Duodenal mucosa (tissue), 2 donors: Measurements from ENCODE around the gene ACP6.

Source experiments
- H3K27ac ChIP-seq: one replicate; pipeline ENCODE4 v1.7.0; 2013; ENCODE audit warnings: low read depth, low read length
- H3K27me3 ChIP-seq, 2 donors: one replicate each; pipeline ENCODE4 v1.7.0; 2013; ENCODE audit warnings: low read length in 2 of 2, control low read depth in 1 of 2; ENCODE audit not compliant: insufficient read depth in 2 of 2, control insufficient read depth in 1 of 2
- H3K36me3 ChIP-seq, 2 donors: one replicate each; pipeline ENCODE4 v1.7.0; 2013; ENCODE audit warnings: low read length in 2 of 2, control low read depth in 1 of 2; ENCODE audit not compliant: insufficient read depth in 2 of 2, control insufficient read depth in 1 of 2
- H3K4me1 ChIP-seq, 2 donors: one replicate each; pipeline ENCODE4 v1.7.0; 2013; ENCODE audit warnings: low read length in 2 of 2, control low read depth in 1 of 2; ENCODE audit not compliant: insufficient read depth in 2 of 2, control insufficient read depth in 1 of 2
- H3K4me3 ChIP-seq, 2 donors: one replicate each; pipeline ENCODE4 v1.7.0; 2013; ENCODE audit warnings: low read length in 2 of 2, low read depth in 1 of 2
- H3K9ac ChIP-seq, 2 donors: one replicate each; pipeline ENCODE4 v1.7.0; 2013; ENCODE audit warnings: low read length in 2 of 2, low read depth in 1 of 2
- H3K9me3 ChIP-seq, 2 donors: one replicate each; pipeline ENCODE4 v1.7.0; 2013; ENCODE audit warnings: low read length in 2 of 2, control low read depth in 1 of 2; ENCODE audit not compliant: control insufficient read depth in 1 of 2

The ACP6 gene

DNA sequence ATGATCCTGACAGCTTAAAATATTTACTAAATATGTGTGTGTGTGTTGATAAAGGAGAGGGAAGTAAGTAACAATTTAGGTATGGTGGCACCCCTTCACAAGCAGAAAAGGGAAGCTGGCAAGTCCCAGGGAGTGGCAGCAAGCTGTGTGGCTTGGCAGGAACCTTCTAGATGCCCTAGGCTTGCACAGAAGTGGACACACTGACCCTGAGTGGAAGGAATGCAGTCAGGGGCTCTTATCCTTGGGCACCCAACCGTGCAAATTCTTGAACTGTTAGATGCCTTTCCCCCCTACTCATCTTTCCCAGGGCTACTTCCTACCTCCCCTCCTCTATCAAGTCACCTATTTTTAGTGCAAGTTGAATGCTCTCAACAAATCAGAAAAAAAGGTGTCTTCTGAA is 18.9 kb downstream of the ACP6 start:
- H3K9me3 ChIP-seq, result no peaks in the 10 kb centered on the region
- H3K9ac ChIP-seq, result no peak overlapping the region
- H3K4me1 ChIP-seq, result no peaks in the 10 kb centered on the region
- H3K27me3 ChIP-seq, result no peaks in the 10 kb centered on the region
- H3K36me3 ChIP-seq, result peaks cover 26 to 57% of the 10 kb centered on the region in 2 donors
- H3K27ac ChIP-seq, result no peak overlapping the region
- H3K4me3 ChIP-seq, result no peak overlapping the region

DNA sequence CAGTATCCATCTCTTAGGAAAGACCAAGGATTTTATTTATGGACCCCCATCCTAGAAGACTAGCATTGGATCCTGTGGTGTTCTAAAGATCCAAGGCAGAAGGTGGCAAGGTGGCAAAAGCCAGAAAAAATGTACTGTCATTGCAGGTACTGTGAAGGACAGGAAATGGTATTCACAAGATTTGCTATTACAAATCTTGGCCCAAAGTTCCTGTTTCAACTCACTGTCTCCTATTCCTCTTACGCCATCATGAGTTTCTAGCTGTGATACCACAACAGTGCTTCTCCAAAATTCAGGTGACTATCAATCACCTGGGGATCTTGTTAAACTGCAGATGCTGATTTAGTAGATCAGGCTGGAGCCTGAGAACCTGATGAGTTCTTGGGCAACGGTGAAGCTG is 21.4 kb downstream of the ACP6 start:
- H3K4me1 ChIP-seq, result no peaks in the 10 kb centered on the region
- H3K4me3 ChIP-seq, result no peak overlapping the region
- H3K36me3 ChIP-seq, result peaks cover 16 to 50% of the 10 kb centered on the region in 2 donors
- H3K27me3 ChIP-seq, result no peaks in the 10 kb centered on the region
- no peak overlapping the region for H3K9ac ChIP-seq
- H3K9me3 ChIP-seq, result no peaks in the 10 kb centered on the region
- no peak overlapping the region for H3K27ac ChIP-seq

DNA sequence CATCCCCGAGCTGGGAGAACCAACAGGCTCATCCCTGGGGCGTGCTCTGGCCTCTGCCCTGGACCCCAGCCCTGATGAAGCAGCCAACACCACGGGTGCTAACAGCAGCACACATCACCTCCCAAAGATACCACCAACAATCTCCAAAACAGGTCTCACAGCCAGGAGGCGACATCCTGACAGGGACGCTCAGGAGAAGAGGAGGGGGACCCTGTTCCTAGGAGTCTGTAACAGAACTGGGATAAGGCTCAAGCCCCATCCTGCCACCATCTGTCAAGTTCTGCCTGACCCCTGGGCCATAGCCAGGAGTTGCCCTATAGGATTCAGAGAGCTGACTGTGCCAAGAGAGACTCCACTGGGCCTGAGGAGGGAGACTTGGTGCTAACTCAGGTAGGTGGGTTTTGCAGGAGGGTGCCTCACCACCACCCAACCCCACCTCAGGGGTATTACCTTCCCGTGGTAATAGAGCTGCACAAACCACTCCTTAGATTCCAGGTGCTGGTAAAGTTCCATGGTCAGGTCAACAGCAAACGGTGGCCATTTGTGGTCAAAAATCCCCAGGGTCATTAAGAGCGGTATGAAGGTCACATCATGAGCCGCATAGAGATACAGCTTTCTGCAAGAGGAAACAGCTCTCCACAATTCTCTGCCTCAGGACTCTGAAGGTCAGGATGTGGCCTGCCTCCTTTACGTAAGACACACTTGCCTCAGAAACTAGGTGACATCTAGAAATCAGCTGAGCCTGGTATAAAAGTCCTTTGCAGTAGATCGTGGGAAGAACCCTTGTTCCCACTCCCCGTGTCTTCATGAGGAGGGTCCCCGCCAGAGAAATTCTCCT is 22.3 kb downstream of the ACP6 start:
- peaks cover 13 to 55% of the 10 kb centered on the region in 2 donors for H3K36me3 ChIP-seq
- no peaks in the 10 kb centered on the region for H3K27me3 ChIP-seq
- no peak overlapping the region for H3K27ac ChIP-seq
- no peaks in the 10 kb centered on the region for H3K9me3 ChIP-seq
- no peak overlapping the region for H3K9ac ChIP-seq
- no peaks in the 10 kb centered on the region for H3K4me1 ChIP-seq
- peak overlapping the region in 1 of 2 donors; percentile 4 for H3K4me3 ChIP-seq

DNA sequence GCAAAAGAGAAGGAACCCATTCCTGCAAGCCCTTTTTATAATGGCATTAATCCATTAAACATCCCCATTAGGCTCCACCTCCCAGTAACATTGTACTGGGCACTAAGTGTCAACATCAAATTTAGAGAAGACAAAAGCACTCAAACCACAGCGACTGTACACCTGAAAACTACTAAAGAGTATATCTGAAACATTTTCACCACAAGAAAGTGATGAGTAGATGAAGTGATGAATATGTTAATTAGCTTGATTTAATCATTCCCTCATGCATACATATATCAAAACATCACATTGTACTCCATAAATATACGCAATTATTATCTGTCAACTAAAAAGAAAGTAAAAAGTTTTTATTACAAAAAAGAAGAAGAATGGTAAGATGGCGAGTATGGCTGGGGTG is 26.4 kb downstream of the ACP6 start:
- Histone ChIP-seq H3K27me3 (no peaks in the 10 kb centered on the region), H3K4me3 (no peak overlapping the region), H3K36me3 (peaks cover 4 to 31% of the 10 kb centered on the region in 2 donors), H3K9me3 (no peaks in the 10 kb centered on the region), H3K4me1 (no peaks in the 10 kb centered on the region), H3K27ac (no peak overlapping the region), H3K9ac (no peak overlapping the region)

DNA sequence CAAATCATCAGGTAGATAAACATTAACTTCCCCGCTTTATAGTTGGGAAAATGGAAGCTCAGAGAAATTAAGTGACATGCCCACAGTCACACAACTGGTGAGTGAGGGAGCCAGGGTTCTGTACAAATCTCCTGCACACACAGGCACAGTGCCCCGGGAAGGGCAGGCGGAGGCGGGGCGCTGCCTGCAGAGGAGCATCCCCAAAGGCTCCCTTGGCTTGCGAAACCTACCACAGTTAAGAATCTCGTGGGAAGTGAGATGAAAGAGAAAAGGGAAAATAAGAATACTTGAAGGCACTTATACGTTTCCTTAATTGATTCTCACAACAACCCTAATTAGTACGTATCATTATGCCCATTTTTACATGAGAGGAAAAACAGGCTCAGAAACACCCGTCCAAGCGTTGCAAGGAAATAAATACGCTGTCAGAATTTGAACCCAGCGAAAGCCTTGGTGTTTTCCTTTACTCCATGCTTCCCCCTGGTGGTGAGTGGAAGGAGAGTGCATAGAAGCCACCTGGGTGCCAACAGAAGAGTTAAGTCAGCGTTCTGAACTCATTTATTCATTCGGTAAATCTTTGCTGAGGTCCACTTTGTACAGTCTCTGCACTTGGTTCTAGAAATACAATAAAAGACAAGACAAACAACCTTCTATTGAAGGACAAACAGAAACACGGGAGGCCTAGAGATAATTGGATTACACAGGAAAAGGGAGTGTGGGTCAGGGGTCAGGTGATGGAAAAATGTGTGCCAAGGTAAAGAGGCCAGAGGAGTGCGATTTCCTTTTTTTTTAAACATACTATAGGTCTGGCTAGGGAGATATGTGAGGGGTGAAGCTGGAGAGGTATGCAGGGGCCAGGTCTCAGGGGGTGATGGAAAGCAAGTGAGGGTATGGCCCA is 28.4 kb downstream of the ACP6 start:
- Histone ChIP-seq H3K4me1 (no peaks in the 10 kb centered on the region), H3K9me3 (no peaks in the 10 kb centered on the region), H3K9ac (no peak overlapping the region), H3K4me3 (no peak overlapping the region), H3K27ac (no peak overlapping the region), H3K27me3 (no peaks in the 10 kb centered on the region), H3K36me3 (peaks cover 0 to 14% of the 10 kb centered on the region in 2 donors)

DNA sequence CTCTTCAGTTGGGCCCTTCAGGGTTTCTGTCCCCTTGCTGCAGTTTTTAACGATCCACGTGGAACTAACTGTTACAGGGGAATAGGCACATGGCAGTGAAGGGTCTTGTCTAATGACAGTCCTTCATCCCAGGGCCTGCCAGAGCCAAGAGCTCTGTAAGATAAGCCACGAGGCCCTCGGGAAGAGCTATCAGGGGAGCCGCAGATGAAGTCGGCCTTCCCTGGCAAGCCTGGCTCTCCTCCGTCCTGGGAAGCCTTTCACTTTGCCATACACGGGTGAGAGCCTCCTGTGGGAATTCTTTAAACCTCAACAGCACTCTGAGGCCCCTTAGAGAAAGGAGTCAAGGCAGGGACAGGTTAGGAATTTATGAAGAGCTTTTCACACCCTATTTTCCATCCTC is 29.0 kb downstream of the ACP6 start:
- H3K4me1 ChIP-seq, result no peaks in the 10 kb centered on the region
- no peak overlapping the region for H3K4me3 ChIP-seq
- no peaks in the 10 kb centered on the region for H3K9me3 ChIP-seq
- H3K36me3 ChIP-seq, result peaks cover 0 to 14% of the 10 kb centered on the region in 2 donors
- no peaks in the 10 kb centered on the region for H3K27me3 ChIP-seq
- H3K9ac ChIP-seq, result no peak overlapping the region
- H3K27ac ChIP-seq, result no peak overlapping the region

DNA sequence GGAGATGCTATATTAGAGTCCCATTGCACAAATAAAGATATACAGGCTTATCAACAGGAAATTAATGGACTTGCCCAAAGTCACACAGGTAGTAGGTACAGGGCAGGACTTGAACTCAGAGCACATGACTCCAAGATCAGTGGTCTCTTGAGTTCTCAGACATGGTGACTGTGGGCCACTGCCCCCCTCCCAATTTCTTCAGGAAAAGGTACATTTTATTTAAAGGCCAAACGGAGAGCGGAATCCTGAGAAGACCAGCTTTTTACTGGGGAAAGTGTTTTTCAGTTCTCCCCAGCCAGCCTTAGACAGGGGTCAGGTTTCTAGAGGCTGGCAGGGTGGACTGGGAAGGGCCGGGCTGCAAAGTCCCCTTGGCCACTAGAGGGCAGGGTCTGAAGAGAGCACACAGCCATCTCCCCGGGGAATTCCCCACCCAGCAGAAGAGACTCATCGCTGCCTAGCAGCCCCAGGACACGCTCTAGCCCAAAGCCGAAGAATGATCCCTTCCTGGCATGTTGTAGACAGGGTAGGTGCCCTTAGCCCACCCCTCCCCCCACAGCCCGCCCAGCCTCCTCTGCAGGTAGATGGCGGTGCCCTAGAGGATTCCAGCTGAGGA is 29.7 kb downstream of the ACP6 start:
- no peak overlapping the region for H3K4me3 ChIP-seq
- H3K36me3 ChIP-seq, result peaks cover 0 to 14% of the 10 kb centered on the region in 2 donors
- H3K4me1 ChIP-seq, result no peaks in the 10 kb centered on the region
- no peak overlapping the region for H3K9ac ChIP-seq
- no peaks in the 10 kb centered on the region for H3K9me3 ChIP-seq
- no peaks in the 10 kb centered on the region for H3K27me3 ChIP-seq
- no peak overlapping the region for H3K27ac ChIP-seq

DNA sequence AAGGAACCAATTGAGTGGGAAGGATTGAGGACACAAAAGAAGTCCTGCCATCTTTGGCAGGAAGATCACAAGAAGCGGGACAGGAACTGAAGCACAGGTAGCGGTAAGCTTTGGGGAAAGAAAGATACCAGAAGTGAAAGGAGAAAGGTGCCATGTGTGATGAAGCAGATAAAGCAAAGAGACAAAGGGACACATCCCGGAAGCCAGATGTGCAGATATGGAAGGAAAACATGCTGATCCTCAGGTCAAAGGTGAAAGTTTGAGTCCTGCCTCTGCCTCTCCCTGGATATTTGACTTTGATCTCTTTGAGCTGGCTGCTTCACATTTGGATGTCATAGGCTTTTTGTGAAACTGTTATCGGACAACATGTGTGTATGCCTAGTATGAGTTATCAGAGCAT is 34.0 kb downstream of the ACP6 start:
- Histone ChIP-seq H3K27me3 (no peaks in the 10 kb centered on the region), H3K9me3 (no peaks in the 10 kb centered on the region), H3K27ac (no peak overlapping the region)

DNA sequence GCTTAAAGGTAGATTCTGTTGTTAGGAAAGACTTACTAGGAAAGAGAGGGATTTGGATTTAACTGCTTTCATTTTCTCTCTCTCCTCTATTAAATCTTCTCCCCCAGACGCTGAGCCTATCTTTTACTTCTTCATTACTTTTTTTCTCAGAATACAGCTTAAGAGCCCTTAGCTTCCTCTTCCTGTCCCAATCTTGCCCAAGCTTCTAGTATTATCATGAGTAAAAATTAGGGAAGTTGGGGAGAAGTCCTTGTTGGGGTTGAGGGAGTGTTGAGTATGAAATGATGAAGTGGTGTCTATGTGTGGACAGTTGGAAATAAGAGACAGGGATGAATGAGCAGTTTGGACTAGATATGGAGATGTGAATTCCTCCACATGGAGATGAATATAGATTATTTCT is 35.0 kb downstream of the ACP6 start:
- H3K27ac ChIP-seq, result no peak overlapping the region
- H3K4me3 ChIP-seq, result no peak overlapping the region
- no peaks in the 10 kb centered on the region for H3K27me3 ChIP-seq
- H3K4me1 ChIP-seq, result no peaks in the 10 kb centered on the region
- no peaks in the 10 kb centered on the region for H3K36me3 ChIP-seq
- H3K9ac ChIP-seq, result no peak overlapping the region
- H3K9me3 ChIP-seq, result no peaks in the 10 kb centered on the region

More for the DNA sequence above, 34.0 kb downstream of the ACP6 start:
- Histone ChIP-seq H3K4me1 (no peaks in the 10 kb centered on the region), H3K9ac (no peak overlapping the region), H3K36me3 (no peaks in the 10 kb centered on the region), H3K4me3 (no peak overlapping the region)

DNA sequence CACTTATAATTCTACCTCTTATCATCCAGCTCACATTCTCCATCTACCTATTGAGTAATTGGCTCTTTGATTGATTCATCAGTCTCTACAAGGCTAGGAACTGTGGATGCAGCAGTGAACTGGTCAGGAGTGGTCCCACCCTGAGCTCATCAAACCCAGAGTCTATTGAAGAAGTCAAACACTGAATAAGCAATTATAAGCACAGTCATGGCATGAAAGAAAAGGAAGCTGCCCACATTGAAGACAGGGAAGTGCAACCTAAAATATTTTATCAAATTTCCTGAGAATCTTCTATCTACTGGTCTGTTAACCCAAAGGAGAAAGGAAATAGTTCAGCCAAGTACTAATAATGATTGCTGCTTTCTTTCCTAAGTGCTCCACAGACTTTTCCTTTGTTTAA is 35.7 kb downstream of the ACP6 start:
- H3K27ac ChIP-seq, result no peak overlapping the region
- H3K36me3 ChIP-seq, result no peaks in the 10 kb centered on the region
- H3K4me1 ChIP-seq, result no peaks in the 10 kb centered on the region
- no peaks in the 10 kb centered on the region for H3K9me3 ChIP-seq
- no peak overlapping the region for H3K4me3 ChIP-seq
- no peaks in the 10 kb centered on the region for H3K27me3 ChIP-seq
- no peak overlapping the region for H3K9ac ChIP-seq
